Dedifferentiated amniotic fluid mesenchymal stem cell (primary cell): Measurements from ENCODE around the gene SMIM41.

Source experiments
- DNase-seq: peaks from one replicate; pipeline ENCODE4 v3.0.0-alpha.2; 2016; ENCODE audit errors: extremely low spot score

Gene SMIM41

DNA sequence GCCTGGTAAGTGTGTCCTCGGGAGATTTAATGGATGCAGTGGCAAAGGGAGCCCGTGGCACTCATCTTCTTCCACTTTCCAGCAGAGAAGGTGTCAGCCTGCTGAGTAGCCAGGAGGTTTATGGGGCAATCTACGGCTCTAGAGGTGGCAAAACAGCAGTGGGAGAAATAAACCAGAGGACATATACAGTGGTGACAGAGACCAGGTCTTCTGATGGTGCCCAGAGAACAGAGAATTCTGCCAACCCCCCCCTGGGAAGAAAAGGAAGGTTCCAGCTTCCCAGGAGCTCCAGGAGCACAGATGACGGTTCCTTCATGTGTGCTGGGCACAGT, 43.0 kb downstream of the SMIM41 start:
- DNase-seq = no peak

- DNase-seq = no peak
Measured at GRCh38 chr12:52122904-52123303, 43.4 kb downstream of the SMIM41 start.

GRCh38 chr12:52123487-52124186, 44.1 kb downstream of the SMIM41 start:
- no peak for DNase-seq

DNA sequence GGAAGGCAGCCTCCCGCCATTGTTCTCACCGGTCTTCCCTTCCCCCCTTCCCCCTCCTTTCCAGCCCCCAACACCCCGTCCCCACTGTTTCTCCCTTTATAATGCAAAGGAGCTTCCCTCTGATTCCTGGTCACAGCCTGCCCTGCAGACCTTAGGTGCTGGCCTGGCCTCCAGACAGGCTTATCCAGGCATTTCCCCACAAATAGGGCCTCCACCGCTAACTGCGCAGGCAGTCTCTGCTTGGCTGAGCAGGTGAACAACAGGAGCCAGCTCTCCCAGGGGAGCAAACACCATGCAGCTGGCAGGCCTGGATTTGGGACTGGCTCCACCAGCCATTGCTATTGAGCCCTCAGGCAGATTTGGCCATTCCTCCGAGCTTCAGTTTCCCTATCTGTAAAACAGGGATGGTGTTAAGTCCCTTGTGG, 46.0 kb downstream of the SMIM41 start:
- DNase-seq = no peak

DNA sequence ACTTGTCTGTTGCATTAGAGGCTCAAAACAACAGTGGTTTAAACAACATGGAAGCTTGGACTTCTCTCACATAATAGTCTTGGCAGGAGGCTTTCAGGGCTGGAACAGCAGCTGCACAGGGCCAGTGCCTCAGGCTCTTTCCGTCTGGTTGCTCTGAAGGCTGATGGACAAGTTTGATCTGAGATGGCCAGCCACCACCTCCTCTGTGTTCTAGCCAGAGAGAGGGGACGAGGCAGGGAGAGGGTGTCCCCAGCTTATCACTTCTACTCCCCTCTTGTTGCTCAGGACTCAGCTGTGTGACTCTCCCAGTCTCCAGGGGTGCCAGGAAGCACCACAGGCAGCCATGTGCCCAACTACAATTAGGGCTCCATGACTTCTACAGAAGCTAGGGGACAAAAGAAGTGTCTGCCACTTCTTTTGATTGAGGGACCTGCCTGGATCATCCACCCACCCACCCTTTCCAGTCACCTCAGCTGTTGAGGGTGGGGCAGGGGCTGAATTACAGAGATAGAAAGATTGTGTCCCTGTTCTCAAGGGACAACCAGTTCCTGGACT, 46.6 kb downstream of the SMIM41 start:
- no peak for DNase-seq

DNA sequence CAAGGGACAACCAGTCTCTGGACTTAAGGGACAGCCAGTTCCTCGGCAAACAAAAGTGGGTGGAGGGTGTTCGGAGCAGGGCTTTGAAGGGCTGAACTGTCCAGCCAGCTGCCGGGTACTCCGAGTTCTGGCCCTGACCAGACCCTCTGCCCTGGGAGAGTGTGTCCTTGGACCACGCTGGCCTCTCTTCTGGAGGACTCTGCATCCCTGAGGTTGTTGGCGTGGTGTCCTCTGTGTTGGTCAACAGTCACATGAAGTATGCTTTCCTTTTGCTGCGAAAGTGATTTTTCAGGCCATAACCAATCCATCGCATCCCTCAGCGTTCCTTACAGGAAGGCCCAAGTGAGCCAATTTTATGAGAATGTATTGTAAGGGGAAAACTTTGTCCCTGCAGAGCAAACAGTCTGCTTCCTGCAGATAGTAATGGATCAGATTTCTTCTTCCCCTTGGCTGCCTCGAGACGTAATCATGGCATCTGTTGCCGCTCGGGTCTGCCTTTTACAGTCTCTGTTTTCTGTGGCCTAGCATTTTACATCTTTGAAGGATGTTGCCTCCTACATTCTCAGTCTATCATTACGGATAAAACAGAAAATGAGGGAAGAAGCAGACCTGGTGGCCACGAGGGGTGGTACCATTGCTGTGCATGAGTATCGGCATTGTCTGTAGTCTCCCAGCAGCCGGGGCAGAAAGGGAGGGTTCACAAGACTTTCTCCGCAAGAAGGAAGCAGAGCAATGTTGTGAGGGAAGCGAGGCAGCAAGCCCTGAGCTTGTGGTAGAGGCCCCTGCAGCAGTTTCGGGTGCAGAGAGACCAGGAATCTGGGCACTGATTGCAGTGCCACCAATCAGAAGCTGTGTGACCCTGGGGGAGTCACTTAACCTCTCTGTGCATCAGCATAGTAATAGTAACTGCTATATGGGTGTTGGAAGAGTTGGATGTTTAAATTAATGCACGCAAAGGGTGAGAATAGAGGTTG, 47.4 kb downstream of the SMIM41 start:
- no peak for DNase-seq

GRCh38 chr12:52127683-52128450, 48.4 kb downstream of the SMIM41 start:
- DNase-seq = no peak

DNA sequence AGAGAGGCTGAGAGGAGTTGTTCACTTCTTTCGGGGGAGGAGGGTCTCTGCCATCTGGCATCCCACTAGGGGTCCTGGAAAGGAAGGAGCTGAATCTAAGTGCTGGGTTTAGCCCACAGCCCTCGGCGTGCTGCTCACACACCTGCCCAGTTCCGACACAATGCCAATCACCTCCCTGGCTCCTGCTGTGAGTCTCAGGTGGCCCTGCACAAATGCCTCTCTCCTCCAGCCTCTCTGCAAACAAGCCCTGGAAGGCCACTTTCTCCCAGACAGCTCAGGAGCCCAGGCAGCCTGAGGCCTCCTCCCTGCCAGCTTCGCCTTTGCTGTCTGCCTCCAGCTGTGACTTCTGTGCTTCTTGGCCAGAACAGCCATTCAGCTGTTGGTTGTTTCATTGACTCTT, 51.2 kb downstream of the SMIM41 start:
- DNase-seq = no peak

- DNase-seq = peak; percentile 23
Measured at GRCh38 chr12:52132754-52133161, 53.3 kb downstream of the SMIM41 start.

DNA sequence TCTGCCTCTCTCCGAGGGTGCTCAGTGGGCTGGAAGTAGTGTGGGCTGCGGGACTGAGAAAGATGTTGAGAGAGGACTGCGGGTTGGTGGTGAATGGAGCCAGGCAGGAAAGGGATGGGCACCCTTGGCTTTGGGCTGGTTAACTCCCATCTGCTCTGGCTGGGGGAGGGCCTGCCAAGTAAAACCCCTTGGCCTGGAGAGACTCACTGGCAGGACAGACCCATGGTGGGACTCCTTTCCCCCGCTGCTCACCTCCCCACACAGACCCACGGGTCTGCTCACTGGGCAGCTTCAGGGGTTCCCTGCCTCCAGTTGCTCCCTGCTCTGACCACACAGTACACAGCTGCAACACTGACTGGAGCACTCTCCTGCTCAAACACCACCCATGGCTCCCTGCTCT, 58.2 kb downstream of the SMIM41 start:
- DNase-seq = no peak

- no peak for DNase-seq
Measured at GRCh38 chr12:52139147-52139546, 59.6 kb downstream of the SMIM41 start.

- peak; percentile 22 for DNase-seq
Measured at GRCh38 chr12:52139579-52140062, 60.1 kb downstream of the SMIM41 start.

DNA sequence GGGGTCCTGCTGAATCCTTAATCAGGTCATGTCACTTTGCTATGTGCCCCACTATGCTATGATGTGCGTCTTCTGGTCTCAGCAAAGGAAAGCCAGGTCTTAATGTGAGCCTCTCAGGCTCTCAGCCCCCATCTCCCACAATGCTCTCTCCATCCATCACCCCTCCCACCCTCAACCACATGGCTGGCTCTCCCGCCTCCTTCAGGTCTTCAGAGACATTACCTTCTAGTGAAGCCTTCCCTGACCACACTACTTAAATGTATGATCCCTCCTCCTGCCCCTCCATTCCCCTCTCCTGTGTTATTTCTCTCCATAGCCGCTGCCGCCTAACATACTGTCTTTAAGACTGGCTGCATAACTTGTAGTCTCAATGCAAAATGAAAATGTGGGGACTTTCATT, 61.8 kb downstream of the SMIM41 start:
- DNase-seq = no peak

- DNase-seq = no peak
Measured at GRCh38 chr12:52141875-52142274, 62.4 kb downstream of the SMIM41 start.

DNA sequence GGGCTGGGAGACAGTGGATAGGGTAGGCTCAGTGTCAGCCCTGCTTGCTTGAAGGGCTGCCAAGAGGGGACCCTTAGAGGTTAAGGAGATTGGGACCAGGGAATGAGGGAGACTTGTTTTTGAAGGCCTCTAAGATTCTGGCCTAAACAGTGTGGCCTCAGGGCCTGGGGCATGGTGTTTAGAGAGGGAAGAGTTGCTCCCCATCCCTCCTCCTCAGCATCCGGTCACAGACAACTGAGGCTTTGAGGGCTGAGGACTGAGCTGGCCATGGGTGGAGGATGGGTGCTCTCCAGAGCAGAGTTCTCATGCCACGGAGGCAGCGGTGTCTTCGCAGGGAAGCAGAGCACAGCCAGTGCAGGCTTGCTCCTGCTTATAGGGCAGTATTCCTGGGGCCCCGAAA, 62.9 kb downstream of the SMIM41 start:
- DNase-seq = no peak

- DNase-seq = no peak
Measured at GRCh38 chr12:52144512-52145227, 65.2 kb downstream of the SMIM41 start.

- no peak for DNase-seq
Measured at GRCh38 chr12:52145228-52146088, 66.0 kb downstream of the SMIM41 start.

DNA sequence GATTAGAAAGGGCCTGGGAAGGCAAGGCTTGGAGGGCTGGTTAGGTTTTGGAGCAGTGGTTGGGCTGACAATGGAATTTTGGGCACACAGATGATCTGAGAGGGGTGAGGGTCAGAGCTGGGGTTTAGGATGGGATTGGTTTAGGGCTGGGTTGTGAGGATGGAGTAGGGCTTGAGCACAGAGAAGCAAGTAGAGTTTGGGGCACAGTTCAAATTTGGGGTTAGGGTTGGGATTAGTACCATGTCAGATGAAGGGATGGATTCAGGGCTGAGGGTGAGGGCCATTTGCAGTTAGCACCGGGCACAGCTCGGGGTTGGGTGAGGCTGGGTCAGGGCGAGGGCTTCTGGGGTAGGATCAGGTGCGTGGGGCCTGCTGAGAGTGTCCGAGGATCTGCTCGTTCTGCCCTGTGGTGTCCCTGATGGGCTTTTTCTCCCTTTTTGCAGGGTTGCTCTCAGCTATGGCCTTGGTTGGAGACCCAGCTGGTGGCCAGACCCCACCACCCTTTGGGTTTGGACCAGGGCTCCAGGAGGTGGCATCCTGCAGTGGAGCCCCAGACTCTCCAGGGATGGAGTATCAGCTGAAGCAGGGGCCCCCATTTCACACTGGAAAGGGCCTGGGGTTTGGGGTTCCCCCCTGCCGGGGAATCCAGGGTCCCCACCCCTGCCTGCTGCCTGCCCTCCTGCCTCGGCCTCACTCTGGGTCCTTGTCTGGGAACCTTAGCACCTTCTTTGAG, 66.8 kb downstream of the SMIM41 start:
- DNase-seq = no peak

DNA sequence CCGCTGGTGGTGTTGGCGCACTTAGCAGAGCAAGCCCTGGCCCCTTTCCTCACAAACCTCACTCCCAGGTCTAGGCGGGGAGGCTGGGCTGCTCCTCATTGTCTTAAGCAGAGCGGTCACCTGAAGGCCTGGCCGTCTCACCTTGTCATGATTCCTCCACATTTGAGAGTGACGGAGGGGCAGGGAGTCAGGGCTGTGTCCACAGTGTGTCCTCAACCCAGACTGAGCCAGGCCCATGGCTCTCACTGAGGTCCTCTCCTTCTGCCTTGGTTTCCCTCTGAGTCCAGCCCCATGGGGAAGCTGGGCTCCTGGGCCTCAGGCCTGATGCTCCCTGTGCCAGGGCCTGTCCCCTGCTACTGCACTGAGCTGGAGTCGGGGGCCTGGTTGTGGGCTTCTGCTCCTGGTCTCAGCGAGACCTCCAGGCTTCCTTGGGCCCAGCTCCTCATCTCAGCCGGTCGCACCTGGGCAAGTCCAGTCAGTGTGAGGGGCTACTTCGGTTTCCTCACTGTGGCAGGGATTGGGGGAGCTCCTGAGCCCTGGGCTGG, 67.4 kb downstream of the SMIM41 start:
- no peak for DNase-seq
